CD4-positive, alpha-beta T cell (primary cell): ENCODE measurements around the gene KIF5C. TPM values are rescaled to one million over a fixed set of nuclear protein-coding genes. Genes with fewer than 3 reads are reported as not detected.

Experiments
- ATAC-seq: fragments of 200-7000 bp; cut with Tn5 transposase; one replicate; pipeline ENCODE4 v1.10.0; 2022; ENCODE audit warnings: mild to moderate bottlenecking; ENCODE audit not compliant: poor library complexity
- CTCF ChIA-PET: fragments of 350-600 bp; sonication (Branson Sonifier 250); formaldehyde crosslinking; loops from one replicate; lab custom pipeline; 2021; ENCODE audit warnings: antibody characterized with exemption, inconsistent platforms; lab: Charles Lee
- POLR2A ChIA-PET: fragments of 350-600 bp; sonication (Branson Sonifier 250); formaldehyde crosslinking; loops from one replicate; lab custom pipeline; 2021; ENCODE audit warnings: antibody characterized with exemption, inconsistent platforms; lab: Charles Lee
- DNase-seq, 14 experiments: peaks; one replicate each; pipeline ENCODE4 v3.0.0-alpha.2; 2013 to 2020; ENCODE audit warnings: mixed read lengths in 2 of 14
- H3K27ac ChIP-seq, 2 donors: one replicate each; pipeline versions ENCODE4 v1.5.1 to v1.7.0; 2013; ENCODE audit warnings: low read length in 2 of 2, low read depth in 1 of 2, mild to moderate bottlenecking in 1 of 2
- H3K27me3 ChIP-seq, 2 experiments: 1 replicate in 1 of 2; 2 replicates in 1 of 2; pipeline versions ENCODE4 v1.6.1 to v1.7.0; 2013; ENCODE audit warnings: low read length in 2 of 2, control low read depth in 1 of 2, mild to moderate bottlenecking in 1 of 2, moderate library complexity in 1 of 2; ENCODE audit not compliant: insufficient read depth in 2 of 2, control insufficient read depth in 1 of 2
- H3K36me3 ChIP-seq: one replicate; pipeline ENCODE4 v1.6.1; 2013; ENCODE audit warnings: low read length, control low read depth; ENCODE audit not compliant: insufficient read depth
- H3K4me1 ChIP-seq: one replicate; pipeline ENCODE4 v1.6.1; 2013; ENCODE audit warnings: low read length, control low read depth; ENCODE audit not compliant: insufficient read depth
- H3K4me3 ChIP-seq: one replicate; pipeline ENCODE4 v1.5.1; 2013; ENCODE audit warnings: mild to moderate bottlenecking, low read length, moderate library complexity
- H3K9me3 ChIP-seq, 2 experiments: 1 replicate in 1 of 2; 2 replicates in 1 of 2; pipeline versions ENCODE4 v1.6.1 to v1.7.0; 2013; ENCODE audit warnings: low read length in 2 of 2, mild to moderate bottlenecking in 2 of 2, control low read depth in 1 of 2, moderate library complexity in 1 of 2; ENCODE audit not compliant: control insufficient read depth in 1 of 2, insufficient read depth in 1 of 2
- H3K27ac Mint-ChIP-seq: one replicate; pipeline ENCODE4 v1.8.0; 2020; ENCODE audit warnings: mixed read lengths
- H3K27me3 Mint-ChIP-seq: one replicate; pipeline ENCODE4 v1.8.0; 2021; ENCODE audit warnings: mixed read lengths
- H3K36me3 Mint-ChIP-seq: one replicate; pipeline ENCODE4 v1.8.0; 2021; ENCODE audit warnings: low read depth, mixed read lengths
- H3K4me1 Mint-ChIP-seq: one replicate; pipeline ENCODE4 v1.8.0; 2021; ENCODE audit warnings: low read depth, mixed read lengths
- H3K4me3 Mint-ChIP-seq: one replicate; pipeline ENCODE4 v1.8.0; 2020; ENCODE audit warnings: mild to moderate bottlenecking, mixed read lengths
- H3K9me3 Mint-ChIP-seq: one replicate; pipeline ENCODE4 v1.8.0; 2020; ENCODE audit warnings: mixed read lengths
- CTCF ChIP-seq: fragments of 200-600 bp; IDR thresholded peaks from one replicate; pipeline ENCODE4 v1.8.0; 2022; ENCODE audit warnings: antibody characterized with exemption, mild to moderate bottlenecking
- intact Hi-C, 2 experiments: fragments of 100-400 bp; cut with DNase I in 1 of 2; cut with micrococcal nuclease in 1 of 2; formaldehyde crosslinking; loops; one replicate each; pipeline versions ENCODE4 v1.15.1 to v1.9.0; 2023 to 2025; cut with DNase I, micrococcal nuclease
- total RNA-seq, 174 experiments: library from RNA in 2 of 174; stranded (reverse) in 2 of 174; gene quantifications; one replicate each; pipeline ENCODE4 v1.2.3 and lab custom pipeline; 2021 to 2026

Gene KIF5C
- total RNA-seq, 2 experiments from 2014 or later: 7.3 to 8.1 TPM

DNA sequence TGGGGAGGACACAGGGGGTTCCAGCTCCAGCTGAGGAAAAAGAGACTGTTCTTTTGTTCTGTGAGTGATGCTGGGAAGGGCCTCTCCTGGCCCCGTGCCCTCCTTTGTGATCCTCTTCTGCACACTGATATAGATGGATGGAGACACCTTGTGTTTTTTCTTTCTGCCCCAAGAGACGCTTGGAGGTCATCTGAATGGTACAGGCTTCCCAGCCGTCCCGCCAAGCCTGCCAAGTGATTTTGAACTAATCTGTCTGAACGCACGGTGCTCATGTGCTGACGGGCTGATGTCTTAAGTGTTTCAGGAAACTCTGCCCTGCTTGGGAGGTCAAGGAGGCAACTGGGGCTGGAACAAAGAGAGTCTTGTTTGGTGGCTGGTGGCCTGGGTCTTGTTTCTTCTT lies 57.5 kb downstream of the KIF5C start:
- Histone ChIP-seq H3K9me3 (no peaks in the 10 kb centered on the region), H3K4me3 (no peak overlapping the region), H3K27me3 (no peaks in the 10 kb centered on the region), H3K27ac (no peak overlapping the region), H3K36me3 (peaks cover 13% of the 10 kb centered on the region), H3K4me1 (no peaks in the 10 kb centered on the region)
- no peak for TF ChIP-seq CTCF
- H3K36me3 Mint-ChIP-seq: no peaks in the 10 kb centered on the region
- intact Hi-C loops: no loop called here
- no peak for DNase-seq
- peaks cover 3% of the 10 kb centered on the region for H3K4me1 Mint-ChIP-seq
- H3K4me3 Mint-ChIP-seq: no peak overlapping the region
- ChIA-PET CTCF (no interaction called here), POLR2A (no interaction called here)
- no peak overlapping the region for H3K27ac Mint-ChIP-seq
- no peaks in the 10 kb centered on the region for H3K9me3 Mint-ChIP-seq
- no peak for ATAC-seq
- H3K27me3 Mint-ChIP-seq: no peaks in the 10 kb centered on the region

GRCh38 chr2:148933456-148933855 lies 58.4 kb downstream of the KIF5C start:
- no peaks in the 10 kb centered on the region for H3K4me1 Mint-ChIP-seq
- H3K27ac Mint-ChIP-seq: no peak overlapping the region
- intact Hi-C loops: no loop called here
- ChIA-PET CTCF (no interaction called here), POLR2A (no interaction called here)
- Histone ChIP-seq H3K4me3 (no peak overlapping the region), H3K27me3 (no peaks in the 10 kb centered on the region), H3K36me3 (peaks cover 13% of the 10 kb centered on the region), H3K4me1 (no peaks in the 10 kb centered on the region), H3K9me3 (no peaks in the 10 kb centered on the region), H3K27ac (no peak overlapping the region)
- no peaks in the 10 kb centered on the region for H3K36me3 Mint-ChIP-seq
- no peak for TF ChIP-seq CTCF
- H3K9me3 Mint-ChIP-seq: no peaks in the 10 kb centered on the region
- no peak overlapping the region for H3K4me3 Mint-ChIP-seq
- DNase-seq (no peak), ATAC-seq (no peak)
- no peaks in the 10 kb centered on the region for H3K27me3 Mint-ChIP-seq

DNA sequence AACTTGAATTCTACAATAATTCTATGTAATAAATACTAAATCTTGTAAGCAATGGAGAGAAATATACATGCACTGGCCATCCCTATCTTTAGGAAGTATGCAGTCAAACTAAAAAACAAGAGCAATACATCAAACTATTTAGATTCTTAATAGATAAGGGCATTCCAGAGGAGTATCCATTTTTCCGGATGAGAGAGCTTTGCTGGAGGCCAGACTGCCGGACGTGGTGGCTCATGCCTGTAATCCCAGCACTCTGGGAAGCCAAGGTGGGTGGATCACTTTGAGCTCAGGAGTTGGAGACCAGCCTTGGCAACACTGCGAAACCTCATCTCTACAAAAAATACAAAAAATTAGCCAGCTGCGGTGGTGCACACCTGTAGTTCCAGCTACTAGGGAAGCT lies 60.8 kb downstream of the KIF5C start:
- ChIA-PET POLR2A (no interaction called here), CTCF (no interaction called here)
- Mint-ChIP-seq H3K4me3 (no peak overlapping the region), H3K4me1 (no peaks in the 10 kb centered on the region), H3K36me3 (no peaks in the 10 kb centered on the region), H3K9me3 (no peaks in the 10 kb centered on the region), H3K27me3 (no peaks in the 10 kb centered on the region), H3K27ac (no peak overlapping the region)
- no peaks in the 10 kb centered on the region for H3K27me3 ChIP-seq
- no peak overlapping the region for H3K27ac ChIP-seq
- no peak for ATAC-seq
- H3K4me3 ChIP-seq: no peak overlapping the region
- intact Hi-C loops: no loop called here
- no peaks in the 10 kb centered on the region for H3K36me3 ChIP-seq
- H3K9me3 ChIP-seq: no peaks in the 10 kb centered on the region
- no peak for DNase-seq
- H3K4me1 ChIP-seq: no peaks in the 10 kb centered on the region
- no peak for TF ChIP-seq CTCF
